NT2/D1 (cell line): ENCODE measurements around the gene FNDC3B.

Experiments
- SUZ12 ChIP-seq: IDR thresholded peaks from 2 replicates; pipeline ENCODE4 v1.6.1; 2011; ENCODE audit not compliant: insufficient read length, insufficient read depth; ENCODE audit errors: extremely low read depth
- ZNF274 ChIP-seq: IDR thresholded peaks from 2 replicates; pipeline ENCODE4 v1.6.1; 2011; ENCODE audit warnings: mild to moderate bottlenecking, low read depth, low read length

DNA sequence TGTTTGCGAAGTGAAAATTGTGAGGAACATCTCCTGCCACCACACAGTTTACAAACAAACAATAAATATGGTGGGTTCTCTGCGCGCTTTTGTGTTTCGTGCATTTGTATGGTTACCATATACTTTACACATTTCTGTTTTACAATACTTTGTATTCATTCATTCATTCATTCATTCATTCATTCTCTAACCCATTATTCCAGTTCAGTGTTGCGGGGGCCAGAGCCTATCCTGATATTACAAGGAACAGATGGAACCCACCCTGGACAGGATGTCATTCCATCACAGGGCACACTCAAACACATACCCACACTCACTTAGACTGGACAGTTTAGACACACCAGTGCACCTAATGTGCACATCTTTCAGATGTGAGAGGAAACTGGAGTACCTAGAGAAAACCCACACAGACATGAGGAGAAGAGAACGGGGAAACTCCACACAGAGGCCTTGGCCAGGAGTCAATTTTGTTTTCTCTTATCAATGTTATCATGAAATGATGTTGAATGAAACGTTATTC lies 160.5 kb downstream of the FNDC3B start:
- TF ChIP-seq SUZ12 (no peak), ZNF274 (no peak)
